ENCODE results near the gene POLD1.
A peak's percentile ranks its signal among the peaks of the same experiment; 100 is the strongest.

Gene POLD1

DNA sequence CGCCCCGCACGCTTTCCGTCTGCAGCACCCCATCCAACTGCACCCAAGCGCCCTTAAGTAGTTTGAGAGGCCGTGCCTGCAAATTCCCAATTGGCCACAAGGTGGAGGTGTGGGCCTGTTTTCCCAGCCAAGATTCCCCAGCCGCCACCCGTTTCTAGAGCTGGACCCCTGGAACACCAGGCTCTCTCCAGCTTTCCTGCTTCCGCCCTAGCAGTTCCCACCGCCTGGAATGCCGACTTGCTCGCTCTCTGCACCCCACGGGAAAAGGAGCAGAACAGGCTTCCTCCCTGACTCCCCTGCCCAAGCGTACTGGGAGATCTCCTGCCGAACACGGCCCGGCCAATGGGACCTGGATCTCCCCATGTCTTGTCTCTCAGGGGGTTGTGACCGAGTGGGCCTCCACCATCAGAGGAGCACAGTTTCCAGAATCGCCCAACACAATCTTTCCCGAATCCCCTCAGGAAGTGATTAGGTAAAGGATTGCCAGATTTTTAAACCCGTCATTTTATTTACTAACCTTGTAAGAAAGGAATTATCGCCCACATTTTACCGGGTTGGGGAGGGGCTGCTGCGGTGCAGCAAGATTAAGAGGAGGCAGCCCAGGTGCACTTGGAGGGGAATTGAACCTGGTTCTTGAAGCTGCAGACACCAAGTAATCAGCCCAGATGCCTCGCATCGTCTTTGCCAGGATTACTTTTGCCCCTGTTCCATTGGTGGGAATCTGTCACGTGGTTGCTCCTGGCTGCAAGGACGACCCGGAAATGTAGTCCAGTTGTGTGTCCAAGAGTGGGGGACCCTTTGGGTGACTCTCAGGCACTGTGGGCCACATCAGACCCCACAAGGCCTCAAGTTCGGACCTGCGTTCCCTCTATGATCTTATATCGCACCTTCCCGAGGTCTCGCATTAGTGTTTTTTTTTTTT is 15.2 kb upstream of the POLD1 start:
- peak; percentile 91 for DNase-seq (ENCODE audit: low spot score)
- H3K27ac ChIP-seq: peak overlapping the region; percentile 74
- CTCF ChIA-PET: interaction anchor here (0.6 to 2.2 kb wide), 14 partner anchors 9 to 501 kb away, joined by 3 to 10 read pairs (median 4); partner anchors contain the start of gene POLD1
- POLR2A ChIA-PET (ENCODE audit: low non-redundant PET): no interaction called here
- TF ChIP-seq, protein P1, sequence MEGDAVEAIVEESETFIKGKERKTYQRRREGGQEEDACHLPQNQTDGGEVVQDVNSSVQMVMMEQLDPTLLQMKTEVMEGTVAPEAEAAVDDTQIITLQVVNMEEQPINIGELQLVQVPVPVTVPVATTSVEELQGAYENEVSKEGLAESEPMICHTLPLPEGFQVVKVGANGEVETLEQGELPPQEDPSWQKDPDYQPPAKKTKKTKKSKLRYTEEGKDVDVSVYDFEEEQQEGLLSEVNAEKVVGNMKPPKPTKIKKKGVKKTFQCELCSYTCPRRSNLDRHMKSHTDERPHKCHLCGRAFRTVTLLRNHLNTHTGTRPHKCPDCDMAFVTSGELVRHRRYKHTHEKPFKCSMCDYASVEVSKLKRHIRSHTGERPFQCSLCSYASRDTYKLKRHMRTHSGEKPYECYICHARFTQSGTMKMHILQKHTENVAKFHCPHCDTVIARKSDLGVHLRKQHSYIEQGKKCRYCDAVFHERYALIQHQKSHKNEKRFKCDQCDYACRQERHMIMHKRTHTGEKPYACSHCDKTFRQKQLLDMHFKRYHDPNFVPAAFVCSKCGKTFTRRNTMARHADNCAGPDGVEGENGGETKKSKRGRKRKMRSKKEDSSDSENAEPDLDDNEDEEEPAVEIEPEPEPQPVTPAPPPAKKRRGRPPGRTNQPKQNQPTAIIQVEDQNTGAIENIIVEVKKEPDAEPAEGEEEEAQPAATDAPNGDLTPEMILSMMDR (conservative IDR thresholded peaks at IDR 0.05; ENCODE audit: low read depth): peak; percentile 85

GRCh38 chr19:50371914-50372475 is 12.2 kb upstream of the POLD1 start:
- TF ChIP-seq, protein P1 (conservative IDR thresholded peaks at IDR 0.05; ENCODE audit: low read depth): no peak
- no peak overlapping the region for H3K27ac ChIP-seq
- ChIA-PET POLR2A (ENCODE audit: low non-redundant PET) (no interaction called here), CTCF (no interaction called here)
- DNase-seq (ENCODE audit: low spot score): no peak

GRCh38 chr19:50376166-50377050 is 7.7 kb upstream of the POLD1 start, which contains the start of gene NR1H2:
Gene NR1H2, plus strand, starts transcription at chr19:50376457. Its CDS starts 1,149 bp downstream, at chr19:50377606.
- ChIA-PET CTCF (interaction anchor here (1.0 kb wide), 1 partner anchor 19 kb away, joined by 3 read pairs; no protein-coding TSS in a partner anchor), POLR2A (ENCODE audit: low non-redundant PET) (no interaction called here)
- H3K27ac ChIP-seq: peak within 1 kb of the TSS; percentile 96

GRCh38 chr19:50377051-50377461 is 7.1 kb upstream of the POLD1 start:
- POLR2A ChIA-PET (ENCODE audit: low non-redundant PET): no interaction called here
- DNase-seq (ENCODE audit: low spot score): peak; percentile 38
- CTCF ChIA-PET: no interaction called here
- TF ChIP-seq, protein P1 (conservative IDR thresholded peaks at IDR 0.05; ENCODE audit: low read depth): no peak
- peak overlapping the region; percentile 96 for H3K27ac ChIP-seq

More at GRCh38 chr19:50376166-50377050, 7.7 kb upstream of the POLD1 start, which contains the start of gene NR1H2:
- DNase-seq (ENCODE audit: low spot score): peak; percentile 90
- TF ChIP-seq, protein P1 (conservative IDR thresholded peaks at IDR 0.05; ENCODE audit: low read depth): no peak

DNA sequence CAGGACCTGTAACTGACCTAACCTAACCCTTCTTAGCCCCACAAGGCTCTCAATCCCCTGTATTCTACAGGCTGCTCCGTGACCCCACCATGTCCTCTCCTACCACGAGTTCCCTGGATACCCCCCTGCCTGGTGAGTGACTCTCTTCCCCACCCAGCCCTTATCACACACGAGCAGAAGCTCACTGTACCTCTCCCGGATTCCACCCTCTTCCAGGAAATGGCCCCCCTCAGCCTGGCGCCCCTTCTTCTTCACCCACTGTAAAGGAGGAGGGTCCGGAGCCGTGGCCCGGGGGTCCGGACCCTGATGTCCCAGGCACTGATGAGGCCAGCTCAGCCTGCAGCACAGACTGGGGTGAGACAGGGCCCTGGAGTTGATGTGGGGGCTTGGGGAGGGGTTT is 6.6 kb upstream of the POLD1 start:
- TF ChIP-seq, protein P1 (conservative IDR thresholded peaks at IDR 0.05; ENCODE audit: low read depth): no peak
- CTCF ChIA-PET: no interaction called here
- peak overlapping the region; percentile 96 for H3K27ac ChIP-seq
- no peak for DNase-seq (ENCODE audit: low spot score)
- POLR2A ChIA-PET (ENCODE audit: low non-redundant PET): no interaction called here
